Mesenchymal stem cell (in vitro differentiated cells and primary cell): ENCODE results near the gene TCF12.

ENCODE experiments used
- DNase-seq: peaks from one replicate; pipeline ENCODE4 v3.0.0-alpha.2; 2013
- H2AFZ ChIP-seq: one replicate; pipeline ENCODE4 v1.6.1; 2013; ENCODE audit warnings: low read depth, mild to moderate bottlenecking, control low read depth, inconsistent platforms, low read length, moderate library complexity
- H2AK5ac ChIP-seq: 2 replicates; pipeline ENCODE4 v1.6.1; 2013; ENCODE audit warnings: low read length, moderate library complexity, mild to moderate bottlenecking, inconsistent platforms; ENCODE audit not compliant: severe bottlenecking
- H2BK120ac ChIP-seq: one replicate; pipeline ENCODE4 v1.6.1; 2013; ENCODE audit warnings: low read depth, mild to moderate bottlenecking, inconsistent platforms, low read length, moderate library complexity
- H2BK12ac ChIP-seq, 2 experiments: one replicate each; pipeline ENCODE4 v1.6.1; 2013; ENCODE audit warnings: inconsistent platforms in 2 of 2, low read length in 2 of 2, mild to moderate bottlenecking in 2 of 2, moderate library complexity in 2 of 2, control low read depth in 1 of 2
- H2BK15ac ChIP-seq: one replicate; pipeline ENCODE4 v1.6.1; 2013; ENCODE audit warnings: mild to moderate bottlenecking, low read depth, inconsistent platforms; ENCODE audit not compliant: poor library complexity, severe bottlenecking
- H2BK5ac ChIP-seq: 2 replicates; pipeline ENCODE4 v1.6.1; 2013; ENCODE audit warnings: low read depth, mild to moderate bottlenecking, low read length, control low read depth, inconsistent platforms; ENCODE audit not compliant: poor library complexity, severe bottlenecking
- H3K14ac ChIP-seq, 2 experiments: one replicate each; pipeline ENCODE4 v1.6.1; 2013; ENCODE audit warnings: inconsistent platforms in 2 of 2, low read length in 2 of 2, control low read depth in 1 of 2, mild to moderate bottlenecking in 1 of 2, moderate library complexity in 1 of 2
- H3K18ac ChIP-seq, 2 experiments: one replicate each; pipeline ENCODE4 v1.6.1; 2013; ENCODE audit warnings: inconsistent platforms in 2 of 2, low read length in 2 of 2, control low read depth in 1 of 2, low read depth in 1 of 2, mild to moderate bottlenecking in 1 of 2
- H3K23ac ChIP-seq, 2 experiments: one replicate each; pipeline ENCODE4 v1.6.1; 2013; ENCODE audit warnings: inconsistent platforms in 2 of 2, low read length in 2 of 2, mild to moderate bottlenecking in 2 of 2, moderate library complexity in 2 of 2, control low read depth in 1 of 2
- H3K27ac ChIP-seq: 2 replicates; pipeline ENCODE4 v1.5.1; 2013; ENCODE audit warnings: mild to moderate bottlenecking, moderate library complexity, low read length, control low read depth, inconsistent platforms; ENCODE audit not compliant: poor library complexity, severe bottlenecking
- H3K27me3 ChIP-seq, 2 experiments: 2 replicates each; pipeline versions ENCODE4 v1.6.1 to v1.7.0; 2013; ENCODE audit warnings: low read length in 2 of 2, mild to moderate bottlenecking in 2 of 2, moderate library complexity in 2 of 2, control low read depth in 1 of 2, inconsistent platforms in 1 of 2; ENCODE audit not compliant: control insufficient read depth in 1 of 2, insufficient read depth in 1 of 2
- H3K36me3 ChIP-seq, 2 experiments: 2 replicates each; pipeline versions ENCODE4 v1.6.1 to v1.7.0; 2013; ENCODE audit warnings: low read length in 2 of 2, control low read depth in 1 of 2, inconsistent platforms in 1 of 2, low read depth in 1 of 2, mild to moderate bottlenecking in 1 of 2; ENCODE audit not compliant: insufficient read depth in 2 of 2, control insufficient read depth in 1 of 2
- H3K4ac ChIP-seq, 2 experiments: one replicate each; pipeline ENCODE4 v1.6.1; 2013; ENCODE audit warnings: inconsistent platforms in 2 of 2, low read length in 2 of 2, mild to moderate bottlenecking in 2 of 2, moderate library complexity in 2 of 2, control low read depth in 1 of 2, low read depth in 1 of 2
- H3K4me1 ChIP-seq: 2 replicates; pipeline ENCODE4 v1.6.1; 2013; ENCODE audit warnings: low read depth, low read length, control low read depth; ENCODE audit not compliant: control insufficient read depth, insufficient read depth
- H3K4me2 ChIP-seq: 2 replicates; pipeline ENCODE4 v1.6.1; 2013; ENCODE audit warnings: low read length, mild to moderate bottlenecking, inconsistent platforms; ENCODE audit not compliant: poor library complexity, severe bottlenecking
- H3K4me3 ChIP-seq, 2 experiments: 2 replicates each; pipeline versions ENCODE4 v1.5.1 to v1.7.0; 2013; ENCODE audit warnings: low read length in 2 of 2, mild to moderate bottlenecking in 2 of 2, control low read depth in 1 of 2, low read depth in 1 of 2; ENCODE audit not compliant: insufficient read depth in 1 of 2
- H3K79me1 ChIP-seq: replicated peaks from 2 replicates; pipeline ENCODE4 v1.6.1; 2013; ENCODE audit warnings: mild to moderate bottlenecking, control low read depth, low read length, inconsistent platforms; ENCODE audit not compliant: poor library complexity, severe bottlenecking
- H3K9ac ChIP-seq: 2 replicates; pipeline ENCODE4 v1.7.0; 2013; ENCODE audit warnings: mild to moderate bottlenecking, low read length, moderate library complexity
- H3K9me3 ChIP-seq: 2 replicates; pipeline ENCODE4 v1.7.0; 2013; ENCODE audit warnings: mild to moderate bottlenecking, low read length; ENCODE audit not compliant: control insufficient read depth
- H4K8ac ChIP-seq: one replicate; pipeline ENCODE4 v1.6.1; 2013; ENCODE audit warnings: inconsistent platforms, mild to moderate bottlenecking, low read length, moderate library complexity
- H4K91ac ChIP-seq: one replicate; pipeline ENCODE4 v1.6.1; 2013; ENCODE audit warnings: mild to moderate bottlenecking, low read length, inconsistent platforms
- WGBS: methylation state at CpG from one replicate; pipeline ENCODE4 v1.1.7; 2013; ENCODE audit warnings: mixed read lengths; 5-methylcytosine and 5-hydroxymethylcytosine counted together

TCF12 gene

DNA sequence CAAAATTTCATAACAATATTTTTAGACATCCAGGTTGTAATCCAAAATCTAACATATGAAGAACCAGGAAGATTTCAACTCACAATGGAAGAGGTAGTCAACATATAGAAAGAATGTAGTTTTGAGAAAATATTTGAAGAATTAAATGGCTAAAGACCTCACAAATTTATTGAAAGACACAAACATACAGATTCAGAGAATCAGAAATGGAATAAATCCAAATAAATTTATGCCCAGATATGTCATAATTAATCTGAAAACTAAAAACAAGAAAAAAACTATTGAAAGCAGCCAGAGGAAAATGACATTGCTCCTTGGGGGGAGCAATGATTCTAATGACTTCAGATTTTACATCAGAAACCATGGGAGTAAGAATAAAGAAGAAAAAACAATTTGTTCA, 75.8 kb downstream of the TCF12 start:
- DNase-seq: no peak
- Histone ChIP-seq H3K18ac (no peak overlapping the region), H2BK120ac (no peak overlapping the region), H2BK15ac (no peak overlapping the region), H3K79me1 (peaks cover 9% of the 10 kb centered on the region), H3K4me1 (no peaks in the 10 kb centered on the region), H3K9ac (no peak overlapping the region), H2BK12ac (no peak overlapping the region), H3K23ac (no peak overlapping the region), H2AFZ (no peak overlapping the region), H3K27ac (no peak overlapping the region), H3K9me3 (no peaks in the 10 kb centered on the region), H3K27me3 (no peaks in the 10 kb centered on the region), H2AK5ac (no peak overlapping the region), H3K4ac (no peak overlapping the region), H3K14ac (no peak overlapping the region), H2BK5ac (no peak overlapping the region), H3K4me2 (no peak overlapping the region), H3K4me3 (no peak overlapping the region), H4K8ac (no peak overlapping the region), H3K36me3 (peaks cover 0 to 10% of the 10 kb centered on the region in 2 experiments), H4K91ac (no peak overlapping the region)

GRCh38 chr15:56996093-56996492, 77.6 kb downstream of the TCF12 start:
- H3K18ac ChIP-seq: no peak overlapping the region
- H3K4me2 ChIP-seq: no peak overlapping the region
- H4K8ac ChIP-seq: no peak overlapping the region
- H3K27me3 ChIP-seq: no peaks in the 10 kb centered on the region
- H3K36me3 ChIP-seq: peaks cover 0 to 10% of the 10 kb centered on the region in 2 experiments
- no peaks in the 10 kb centered on the region for H3K4me1 ChIP-seq
- no peak overlapping the region for H2BK5ac ChIP-seq
- no peak overlapping the region for H2AK5ac ChIP-seq
- no peak overlapping the region for H2BK15ac ChIP-seq
- no peak overlapping the region for H3K9ac ChIP-seq
- H4K91ac ChIP-seq: no peak overlapping the region
- no peak overlapping the region for H3K4me3 ChIP-seq
- H3K27ac ChIP-seq: no peak overlapping the region
- H3K23ac ChIP-seq: no peak overlapping the region
- H3K14ac ChIP-seq: no peak overlapping the region
- no peak overlapping the region for H2AFZ ChIP-seq
- peaks cover 9% of the 10 kb centered on the region for H3K79me1 ChIP-seq
- no peak overlapping the region for H2BK12ac ChIP-seq
- no peaks in the 10 kb centered on the region for H3K9me3 ChIP-seq
- H3K4ac ChIP-seq: no peak overlapping the region
- DNase-seq: no peak
- no peak overlapping the region for H2BK120ac ChIP-seq

GRCh38 chr15:56996746-56997470, 78.5 kb downstream of the TCF12 start:
- Histone ChIP-seq H2BK120ac (no peak overlapping the region), H3K27me3 (no peaks in the 10 kb centered on the region), H3K9me3 (no peaks in the 10 kb centered on the region), H2BK15ac (no peak overlapping the region), H3K4me3 (no peak overlapping the region), H3K79me1 (peaks cover 8% of the 10 kb centered on the region), H3K4ac (no peak overlapping the region), H2AK5ac (no peak overlapping the region), H3K27ac (no peak overlapping the region), H3K36me3 (peaks cover 0 to 10% of the 10 kb centered on the region in 2 experiments), H3K23ac (no peak overlapping the region), H3K4me2 (no peak overlapping the region), H2BK5ac (no peak overlapping the region), H2AFZ (no peak overlapping the region), H4K91ac (no peak overlapping the region), H3K4me1 (no peaks in the 10 kb centered on the region), H4K8ac (no peak overlapping the region), H3K14ac (no peak overlapping the region), H3K9ac (no peak overlapping the region), H2BK12ac (no peak overlapping the region), H3K18ac (no peak overlapping the region)
- WGBS: 89% methylated on average over 1 of the region's 3 CpGs
- no peak for DNase-seq

GRCh38 chr15:57003418-57003817, 85.0 kb downstream of the TCF12 start:
- no peak overlapping the region for H2BK15ac ChIP-seq
- H2AFZ ChIP-seq: no peak overlapping the region
- no peaks in the 10 kb centered on the region for H3K4me1 ChIP-seq
- H3K36me3 ChIP-seq: peaks cover 0 to 4% of the 10 kb centered on the region in 2 experiments
- no peak overlapping the region for H3K9ac ChIP-seq
- 0% methylated on average over 3 of the region's 4 CpGs for WGBS
- H2BK120ac ChIP-seq: no peak overlapping the region
- H3K9me3 ChIP-seq: no peaks in the 10 kb centered on the region
- H4K91ac ChIP-seq: no peak overlapping the region
- peaks cover 9% of the 10 kb centered on the region for H3K79me1 ChIP-seq
- H3K4me2 ChIP-seq: no peak overlapping the region
- no peak overlapping the region for H3K14ac ChIP-seq
- no peak overlapping the region for H2BK12ac ChIP-seq
- no peak overlapping the region for H3K4me3 ChIP-seq
- peak; percentile 89 for DNase-seq
- no peak overlapping the region for H3K27ac ChIP-seq
- H3K27me3 ChIP-seq: no peaks in the 10 kb centered on the region
- H3K18ac ChIP-seq: no peak overlapping the region
- H4K8ac ChIP-seq: no peak overlapping the region
- H3K4ac ChIP-seq: no peak overlapping the region
- no peak overlapping the region for H2AK5ac ChIP-seq
- no peak overlapping the region for H2BK5ac ChIP-seq
- no peak overlapping the region for H3K23ac ChIP-seq
